PFSK-1 (cell line): ENCODE data around the gene USP32.

ENCODE experiments used
- FOXP2 ChIP-seq: optimal IDR thresholded peaks from 2 replicates; pipeline ENCODE3; 2011; ENCODE audit warnings: borderline replicate concordance, control low read depth, inconsistent platforms; ENCODE audit not compliant: insufficient read depth; ENCODE audit errors: extremely low read length, extremely low read depth
- POLR2AphosphoS5 ChIP-seq: IDR thresholded peaks from 2 replicates; pipeline ENCODE4 v1.6.1; 2012; ENCODE audit warnings: low read depth, mild to moderate bottlenecking, control low read depth, low read length, moderate library complexity
- REST ChIP-seq, 2 experiments: IDR thresholded peaks; 2 replicates each; pipeline versions ENCODE4 v1.6.1 to v1.8.0; 2011 to 2012; ENCODE audit warnings: low read depth in 2 of 2, low read length in 2 of 2, control low read depth in 1 of 2, inconsistent platforms in 1 of 2, mild to moderate bottlenecking in 1 of 2, moderate library complexity in 1 of 2; ENCODE audit not compliant: insufficient read depth in 1 of 2
- TAF1 ChIP-seq: IDR thresholded peaks from 2 replicates; pipeline ENCODE4 v1.6.1; 2012; ENCODE audit warnings: low read length, control low read depth, borderline replicate concordance; ENCODE audit not compliant: insufficient read depth

- TF ChIP-seq TAF1 (no peak), POLR2AphosphoS5 (no peak), REST (IDR thresholded peaks at IDR 0.05; ENCODE audit: insufficient read depth in 1 of 2, low read depth in 2 of 2, low read length in 2 of 2) (no peak), FOXP2 (no peak)
These were observed 230.2 kb downstream of the USP32 start for GRCh38 chr17:60161598-60162330.
